Erythroblast (primary cell): ENCODE results near the gene PARN.

Experiments used
- GATA1 ChIP-seq: IDR thresholded peaks from 2 replicates; pipeline ENCODE4 v1.6.1; 2011; ENCODE audit warnings: low read depth, mild to moderate bottlenecking, control low read depth, low read length, moderate library complexity
- POLR2A ChIP-seq: IDR thresholded peaks from 2 replicates; pipeline ENCODE4 v1.6.1; 2011; ENCODE audit warnings: mild to moderate bottlenecking, low read length

- TF ChIP-seq POLR2A (no peak), GATA1 (no peak)
Observed at GRCh38 chr16:14394834-14395233, 235.2 kb downstream of the PARN start.
